Smooth muscle cell (in vitro differentiated cells): ENCODE data around the gene SLC22A23. TPM values are rescaled to one million over a fixed set of nuclear protein-coding genes. Genes with fewer than 3 reads are reported as not detected.

Source experiments
- DNase-seq: peaks from one replicate; lab custom pipeline; 2025; ENCODE audit not compliant: unreplicated experiment; lab: John Stamatoyannopoulos, UW
- H2AFZ ChIP-seq: fragments of 200-600 bp; sonication (generic); 2 replicates; pipeline ENCODE4 v1.6.0; 2016; ENCODE audit warnings: antibody characterized with exemption, low read depth, mild to moderate bottlenecking
- H3F3A ChIP-seq: fragments of 200-600 bp; sonication (generic); 2 replicates; pipeline ENCODE4 v1.6.0; 2017; ENCODE audit warnings: antibody characterized with exemption, low read depth
- H3K27ac ChIP-seq: fragments of 200-600 bp; sonication (generic); 2 replicates; pipeline ENCODE4 v1.5.1; 2016; ENCODE audit warnings: low read depth, mild to moderate bottlenecking
- H3K27me3 ChIP-seq: fragments of 200-600 bp; sonication (generic); 2 replicates; pipeline ENCODE4 v1.6.1; 2016; ENCODE audit warnings: low read depth, mild to moderate bottlenecking
- H3K36me3 ChIP-seq: fragments of 200-600 bp; sonication (generic); 2 replicates; pipeline ENCODE4 v1.5.1; 2016; ENCODE audit warnings: low read depth
- H3K4me1 ChIP-seq: fragments of 200-600 bp; sonication (generic); 2 replicates; pipeline ENCODE4 v1.5.1; 2016; ENCODE audit warnings: low read depth
- H3K4me2 ChIP-seq: fragments of 200-600 bp; sonication (generic); 2 replicates; pipeline ENCODE4 v1.6.0; 2016; ENCODE audit warnings: mild to moderate bottlenecking
- H3K4me3 ChIP-seq: fragments of 200-600 bp; sonication (generic); 2 replicates; pipeline ENCODE4 v1.5.1; 2016; ENCODE audit warnings: mild to moderate bottlenecking
- H3K79me2 ChIP-seq: fragments of 200-600 bp; sonication (generic); 2 replicates; pipeline ENCODE4 v1.6.0; 2016; ENCODE audit warnings: low read depth, mild to moderate bottlenecking
- H3K9ac ChIP-seq: fragments of 200-600 bp; sonication (generic); 2 replicates; pipeline ENCODE4 v1.6.0; 2016; ENCODE audit warnings: low read depth
- H3K9me3 ChIP-seq: fragments of 200-600 bp; sonication (generic); replicated peaks from 2 replicates; pipeline ENCODE4 v1.5.1; 2016; ENCODE audit warnings: low read depth
- H4K20me1 ChIP-seq: fragments of 200-600 bp; sonication (generic); 2 replicates; pipeline ENCODE4 v1.6.0; 2016; ENCODE audit warnings: low read depth
- WGBS: methylation state at CpG from one replicate; pipeline ENCODE4 v1.1.7; 2016; ENCODE audit warnings: low lambda C conversion rate; 5-methylcytosine and 5-hydroxymethylcytosine counted together
- polyA plus RNA-seq: library from polyadenylated mRNA; unstranded; fragments of >200 nt; fragmentation: Nextera tagmentation; extraction: Ambion mirVana; gene quantifications from 2 replicates; pipeline ENCODE4 v1.2.1, GENCODE V29; 2016
- total RNA-seq: library from RNA; depleted of rRNA; stranded (reverse); fragments of >200 nt; gene quantifications from 2 replicates; pipeline ENCODE4 v1.2.3, GENCODE V29; 2014
- TF ChIP-seq, protein P1 (sequence below): fragments of 200-600 bp; sonication (generic); IDR thresholded peaks from 2 replicates; pipeline ENCODE4 v1.5.1; 2017; ENCODE audit warnings: borderline replicate concordance, mild to moderate bottlenecking, antibody characterized with exemption; ENCODE audit not compliant: insufficient read depth, poor library complexity, severe bottlenecking

The SLC22A23 gene
- total and polyA plus RNA-seq, 2 experiments from 2014 or later: 1.6 to 3.8 TPM

DNA sequence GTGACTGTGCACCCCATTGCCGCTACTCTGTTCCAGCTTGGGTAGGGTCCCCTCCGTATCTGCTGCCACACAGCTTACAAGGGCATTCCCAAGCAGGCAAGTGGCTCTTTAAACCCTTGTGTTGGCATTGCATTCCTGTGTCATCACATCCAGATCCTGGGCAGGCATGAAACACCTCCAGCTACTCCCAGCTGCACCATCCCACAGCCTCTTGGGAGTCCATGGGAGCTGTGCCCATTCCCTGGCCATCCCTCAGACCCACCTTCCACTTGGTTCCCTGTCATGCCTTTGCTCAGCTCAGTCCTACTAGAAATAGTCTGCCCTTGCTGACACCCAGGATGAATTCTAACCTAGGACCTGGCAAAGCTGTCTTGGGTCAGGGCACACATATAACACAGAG lies 110.4 kb downstream of the SLC22A23 start:
- peaks cover 43% of the 10 kb centered on the region for H3K4me1 ChIP-seq
- no peak overlapping the region for H3K4me3 ChIP-seq
- TF ChIP-seq, protein P1, sequence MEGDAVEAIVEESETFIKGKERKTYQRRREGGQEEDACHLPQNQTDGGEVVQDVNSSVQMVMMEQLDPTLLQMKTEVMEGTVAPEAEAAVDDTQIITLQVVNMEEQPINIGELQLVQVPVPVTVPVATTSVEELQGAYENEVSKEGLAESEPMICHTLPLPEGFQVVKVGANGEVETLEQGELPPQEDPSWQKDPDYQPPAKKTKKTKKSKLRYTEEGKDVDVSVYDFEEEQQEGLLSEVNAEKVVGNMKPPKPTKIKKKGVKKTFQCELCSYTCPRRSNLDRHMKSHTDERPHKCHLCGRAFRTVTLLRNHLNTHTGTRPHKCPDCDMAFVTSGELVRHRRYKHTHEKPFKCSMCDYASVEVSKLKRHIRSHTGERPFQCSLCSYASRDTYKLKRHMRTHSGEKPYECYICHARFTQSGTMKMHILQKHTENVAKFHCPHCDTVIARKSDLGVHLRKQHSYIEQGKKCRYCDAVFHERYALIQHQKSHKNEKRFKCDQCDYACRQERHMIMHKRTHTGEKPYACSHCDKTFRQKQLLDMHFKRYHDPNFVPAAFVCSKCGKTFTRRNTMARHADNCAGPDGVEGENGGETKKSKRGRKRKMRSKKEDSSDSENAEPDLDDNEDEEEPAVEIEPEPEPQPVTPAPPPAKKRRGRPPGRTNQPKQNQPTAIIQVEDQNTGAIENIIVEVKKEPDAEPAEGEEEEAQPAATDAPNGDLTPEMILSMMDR: no peak
- H3K4me2 ChIP-seq: no peak overlapping the region
- no peaks in the 10 kb centered on the region for H3K9me3 ChIP-seq
- H3K27ac ChIP-seq: no peak overlapping the region
- H3K9ac ChIP-seq: no peak overlapping the region
- H3K27me3 ChIP-seq: peaks cover 33% of the 10 kb centered on the region
- WGBS: 85% methylated on average over 2 of the region's 2 CpGs
- H3K79me2 ChIP-seq: no peaks in the 10 kb centered on the region
- no peak for DNase-seq
- no peaks in the 10 kb centered on the region for H4K20me1 ChIP-seq
- no peaks in the 10 kb centered on the region for H3K36me3 ChIP-seq
- H3F3A ChIP-seq: peaks cover 8% of the 10 kb centered on the region
- H2AFZ ChIP-seq: no peak overlapping the region

DNA sequence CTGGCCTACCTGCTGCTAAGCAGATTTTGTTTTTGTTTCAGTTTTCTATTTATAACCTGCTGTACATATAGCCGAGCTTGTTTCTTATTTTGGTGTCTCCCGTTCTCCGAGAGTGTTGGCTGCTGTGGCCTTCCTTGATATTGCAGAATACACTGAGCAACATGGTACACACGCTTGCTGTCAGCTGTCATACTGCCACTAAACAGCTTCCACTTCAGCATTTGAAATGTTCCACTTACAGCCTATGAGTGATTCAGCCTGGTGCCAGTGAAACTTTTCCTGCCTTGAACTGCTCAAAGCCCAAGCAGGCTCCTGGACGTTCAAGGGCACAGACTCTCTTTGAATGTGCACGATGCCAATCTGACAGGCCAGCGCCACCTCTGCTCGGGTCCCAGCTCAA lies 111.0 kb downstream of the SLC22A23 start:
- peaks cover 43% of the 10 kb centered on the region for H3K4me1 ChIP-seq
- no peak for DNase-seq
- no peak overlapping the region for H3K27ac ChIP-seq
- 81% methylated on average over 8 of the region's 8 CpGs for WGBS
- H3K4me3 ChIP-seq: no peak overlapping the region
- peaks cover 33% of the 10 kb centered on the region for H3K27me3 ChIP-seq
- no peaks in the 10 kb centered on the region for H3K9me3 ChIP-seq
- no peaks in the 10 kb centered on the region for H4K20me1 ChIP-seq
- no peak overlapping the region for H2AFZ ChIP-seq
- no peaks in the 10 kb centered on the region for H3K36me3 ChIP-seq
- peaks cover 8% of the 10 kb centered on the region for H3F3A ChIP-seq
- H3K9ac ChIP-seq: no peak overlapping the region
- no peak overlapping the region for H3K4me2 ChIP-seq
- TF ChIP-seq, protein P1: no peak
- H3K79me2 ChIP-seq: no peaks in the 10 kb centered on the region

DNA sequence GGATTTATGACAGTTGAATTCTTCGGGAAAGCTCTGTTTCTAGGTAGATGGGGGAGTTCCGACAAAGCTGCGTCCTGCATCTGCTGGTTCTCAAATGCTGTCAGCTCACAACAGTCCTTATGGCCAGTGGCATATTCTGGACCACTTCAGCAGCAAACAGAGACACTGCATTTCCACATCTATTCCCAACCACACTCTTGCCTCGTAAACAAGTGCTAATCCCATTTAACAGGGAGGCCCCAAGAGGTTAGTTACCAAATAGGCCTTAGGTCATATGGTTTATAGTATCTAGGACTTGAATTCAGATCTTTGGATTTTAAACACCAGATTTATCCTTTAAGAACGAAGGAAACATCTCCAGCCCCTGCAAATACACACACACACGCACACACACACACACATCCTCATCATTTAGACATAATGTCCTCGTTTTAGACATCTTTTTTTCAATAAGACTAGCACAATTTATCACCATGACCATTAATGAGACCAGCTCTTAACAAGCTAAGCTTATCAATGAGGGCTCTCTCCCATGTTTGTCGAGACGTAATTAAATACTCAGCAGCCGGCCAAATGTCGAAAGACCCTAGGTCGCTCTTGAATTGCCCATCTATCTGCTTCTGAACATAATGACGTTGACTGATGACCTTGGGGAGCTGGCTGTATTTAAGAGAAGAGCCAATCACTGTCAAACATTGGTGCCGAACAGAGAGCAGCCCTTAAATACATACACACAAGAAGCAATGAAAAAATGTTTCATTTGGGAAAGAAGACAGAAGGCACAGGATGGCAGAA lies 113.6 kb downstream of the SLC22A23 start:
- Histone ChIP-seq H2AFZ (no peak overlapping the region), H3F3A (peaks cover 16% of the 10 kb centered on the region), H3K27ac (no peak overlapping the region), H3K4me3 (no peak overlapping the region), H3K36me3 (no peaks in the 10 kb centered on the region), H3K9me3 (no peaks in the 10 kb centered on the region), H3K4me2 (no peak overlapping the region), H4K20me1 (no peaks in the 10 kb centered on the region), H3K4me1 (peaks cover 54% of the 10 kb centered on the region), H3K79me2 (no peaks in the 10 kb centered on the region), H3K27me3 (peaks cover 33% of the 10 kb centered on the region), H3K9ac (no peak overlapping the region)
- TF ChIP-seq, protein P1: no peak
- 30% methylated on average over 14 of the region's 14 CpGs for WGBS
- DNase-seq: no peak

DNA sequence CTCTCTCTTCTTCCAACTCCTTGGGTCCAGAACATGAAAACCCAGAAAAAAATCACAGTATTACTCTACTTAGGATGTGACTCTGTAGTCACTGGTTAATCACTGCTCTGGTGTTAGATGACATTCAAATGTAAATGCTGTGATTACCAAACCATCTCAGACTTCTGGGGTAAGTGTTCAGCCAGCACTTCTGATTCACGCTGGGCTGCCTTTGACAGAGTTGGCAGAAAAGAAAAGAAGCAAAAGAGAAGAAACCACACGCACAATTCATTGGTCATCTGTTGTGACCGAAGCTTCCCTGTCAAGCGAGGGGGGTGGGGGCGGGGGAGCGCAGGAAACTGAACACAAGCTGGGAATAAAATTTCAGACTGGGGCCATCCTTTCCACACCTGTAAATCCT lies 115.4 kb downstream of the SLC22A23 start:
- DNase-seq: no peak
- no peak overlapping the region for H3K4me3 ChIP-seq
- H3F3A ChIP-seq: peaks cover 16% of the 10 kb centered on the region
- peak overlapping the region; percentile 18 for H3K27ac ChIP-seq
- H3K9ac ChIP-seq: no peak overlapping the region
- no peak overlapping the region for H2AFZ ChIP-seq
- WGBS: 13% methylated on average over 6 of the region's 6 CpGs
- TF ChIP-seq, protein P1: no peak
- H3K9me3 ChIP-seq: no peaks in the 10 kb centered on the region
- H3K27me3 ChIP-seq: peaks cover 25% of the 10 kb centered on the region
- H3K4me1 ChIP-seq: peaks cover 63% of the 10 kb centered on the region
- H3K36me3 ChIP-seq: no peaks in the 10 kb centered on the region
- H4K20me1 ChIP-seq: no peaks in the 10 kb centered on the region
- H3K4me2 ChIP-seq: peak overlapping the region; percentile 47
- no peaks in the 10 kb centered on the region for H3K79me2 ChIP-seq
